Coronary artery (tissue), 2 donors: ENCODE data around the gene C12orf60.
A peak's percentile ranks its signal among the peaks of the same experiment; 100 is the strongest.
"Not testable (repeated sequence)": the region's sequence is repeated elsewhere in the genome, so short reads cannot be mapped to it uniquely, and the experiment has no call there.

Experiments
- DNase-seq: peaks from one replicate; pipeline ENCODE4 v3.0.0-alpha.2; 2017; ENCODE audit warnings: low spot score
- H3K27ac ChIP-seq, 2 donors: fragments of 200-600 bp; sonication (generic); one replicate each; pipeline ENCODE4 v1.5.1; 2016 to 2019
- H3K4me3 ChIP-seq: fragments of 200-600 bp; sonication (generic); 2 replicates; pipeline ENCODE4 v1.5.1; 2016; ENCODE audit warnings: mild to moderate bottlenecking, moderate library complexity
- TF ChIP-seq, protein P1 (sequence below): fragments of 200-600 bp; sonication (generic); IDR thresholded peaks from one replicate; pipeline ENCODE4 v1.5.1; 2019; ENCODE audit warnings: antibody characterized with exemption

C12orf60 gene, protein sequence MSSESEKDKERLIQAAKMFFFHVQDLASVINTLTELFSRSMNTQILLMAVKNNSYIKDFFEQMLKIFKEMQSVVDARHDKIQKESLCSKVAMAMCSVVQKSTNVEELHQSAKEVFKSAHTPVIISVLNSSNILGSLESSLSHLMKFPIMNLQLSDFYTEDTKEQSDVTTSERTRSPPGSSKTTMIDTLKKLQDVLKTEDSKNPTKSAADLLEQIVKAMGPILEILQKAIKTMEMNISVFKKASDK

DNA sequence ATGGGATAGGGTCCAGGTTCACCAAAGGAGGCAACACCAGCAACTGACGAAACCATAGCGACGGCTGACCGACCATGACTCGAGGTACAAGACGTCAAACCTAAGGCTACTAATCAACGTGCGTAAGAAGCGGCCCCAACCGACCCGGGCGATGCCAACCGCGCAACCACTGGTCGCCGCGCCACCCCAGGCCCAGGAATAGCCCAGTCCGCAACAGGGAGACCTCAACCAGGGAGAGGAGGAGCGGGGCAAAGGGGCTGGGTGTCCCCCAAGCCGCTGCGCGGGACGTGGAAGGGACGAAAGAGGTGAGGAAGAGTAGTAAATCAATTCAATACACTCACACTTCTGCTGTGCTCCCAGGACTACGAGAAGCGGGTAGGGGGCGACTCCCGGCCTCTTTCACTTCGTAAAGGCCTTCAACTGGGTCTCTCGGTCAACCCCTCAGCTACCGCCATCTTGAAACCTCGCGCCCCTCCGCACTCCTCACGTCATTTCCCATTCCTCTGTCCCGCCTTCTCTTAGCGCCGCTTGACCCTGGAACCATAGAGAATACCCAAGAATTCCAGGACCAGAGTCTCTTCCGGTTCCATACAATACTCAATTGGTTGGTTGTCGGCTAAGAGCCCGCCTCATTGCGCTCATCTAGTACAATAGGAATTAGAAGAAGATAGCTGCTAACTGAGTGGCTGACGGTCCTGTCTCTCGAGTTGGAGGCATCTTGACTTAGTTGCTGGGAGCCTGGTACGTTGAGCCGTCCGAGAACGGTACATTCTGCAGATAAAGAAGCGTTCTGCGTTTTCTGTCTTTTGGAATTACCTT, at the start of gene C12orf60, which contains the start of gene WBP11:
Gene C12orf60, plus strand, starts transcription at position 660 of the 819 bp plus-strand sequence. CDS start 19,266 bp downstream, outside the sequence.
Gene WBP11, minus strand, starts transcription at position 468 of the 819 bp plus-strand sequence. CDS start 2,095 bp downstream, outside the sequence.
- H3K4me3 ChIP-seq: peak within 1 kb of the TSS; percentile 94
- peak; percentile 97 for DNase-seq
- TF ChIP-seq, protein P1, sequence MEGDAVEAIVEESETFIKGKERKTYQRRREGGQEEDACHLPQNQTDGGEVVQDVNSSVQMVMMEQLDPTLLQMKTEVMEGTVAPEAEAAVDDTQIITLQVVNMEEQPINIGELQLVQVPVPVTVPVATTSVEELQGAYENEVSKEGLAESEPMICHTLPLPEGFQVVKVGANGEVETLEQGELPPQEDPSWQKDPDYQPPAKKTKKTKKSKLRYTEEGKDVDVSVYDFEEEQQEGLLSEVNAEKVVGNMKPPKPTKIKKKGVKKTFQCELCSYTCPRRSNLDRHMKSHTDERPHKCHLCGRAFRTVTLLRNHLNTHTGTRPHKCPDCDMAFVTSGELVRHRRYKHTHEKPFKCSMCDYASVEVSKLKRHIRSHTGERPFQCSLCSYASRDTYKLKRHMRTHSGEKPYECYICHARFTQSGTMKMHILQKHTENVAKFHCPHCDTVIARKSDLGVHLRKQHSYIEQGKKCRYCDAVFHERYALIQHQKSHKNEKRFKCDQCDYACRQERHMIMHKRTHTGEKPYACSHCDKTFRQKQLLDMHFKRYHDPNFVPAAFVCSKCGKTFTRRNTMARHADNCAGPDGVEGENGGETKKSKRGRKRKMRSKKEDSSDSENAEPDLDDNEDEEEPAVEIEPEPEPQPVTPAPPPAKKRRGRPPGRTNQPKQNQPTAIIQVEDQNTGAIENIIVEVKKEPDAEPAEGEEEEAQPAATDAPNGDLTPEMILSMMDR: no peak
- H3K27ac ChIP-seq: peak within 1 kb of the TSS; percentile 95 to 96

DNA sequence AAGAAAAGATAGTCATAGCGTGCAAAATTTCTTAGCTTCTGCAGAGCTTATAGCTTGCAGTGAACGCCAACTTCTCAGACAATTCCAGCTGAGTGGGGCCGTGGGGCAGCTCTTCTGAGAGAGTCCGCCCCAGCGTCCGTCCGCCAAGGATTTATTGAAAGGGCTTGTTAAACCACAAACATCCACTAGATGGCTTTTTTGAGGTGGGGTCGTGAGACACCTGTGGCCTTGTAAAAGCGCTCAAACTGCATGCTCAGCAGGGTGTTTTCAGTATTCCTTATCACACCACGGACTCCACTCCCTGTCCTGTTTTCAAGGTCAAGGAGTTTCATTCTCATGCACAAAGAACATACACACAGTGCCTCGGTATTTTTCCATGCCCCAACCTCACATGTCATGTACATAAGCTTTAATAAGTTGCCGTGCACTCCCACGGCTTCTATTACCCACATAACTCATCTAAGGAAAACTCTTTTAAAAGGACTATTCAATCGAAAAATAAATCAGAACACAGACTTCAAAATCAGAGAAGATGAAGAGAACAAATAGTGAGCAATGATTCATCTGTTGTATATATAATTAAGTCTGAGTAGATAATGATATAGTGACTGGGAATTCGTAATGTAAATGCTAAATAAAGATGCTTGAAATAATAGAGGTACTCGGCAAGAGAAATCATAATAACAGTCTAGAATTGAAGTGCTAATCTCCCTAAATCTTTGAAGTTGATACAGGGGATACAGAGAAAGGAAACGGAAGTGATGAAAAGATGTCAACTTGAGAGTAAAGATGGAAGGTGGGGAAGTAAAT, 46.9 kb upstream of the C12orf60 start:
- no peak overlapping the region for H3K4me3 ChIP-seq
- TF ChIP-seq, protein P1: no peak
- DNase-seq: no peak
- H3K27ac ChIP-seq: no peak overlapping the region

DNA sequence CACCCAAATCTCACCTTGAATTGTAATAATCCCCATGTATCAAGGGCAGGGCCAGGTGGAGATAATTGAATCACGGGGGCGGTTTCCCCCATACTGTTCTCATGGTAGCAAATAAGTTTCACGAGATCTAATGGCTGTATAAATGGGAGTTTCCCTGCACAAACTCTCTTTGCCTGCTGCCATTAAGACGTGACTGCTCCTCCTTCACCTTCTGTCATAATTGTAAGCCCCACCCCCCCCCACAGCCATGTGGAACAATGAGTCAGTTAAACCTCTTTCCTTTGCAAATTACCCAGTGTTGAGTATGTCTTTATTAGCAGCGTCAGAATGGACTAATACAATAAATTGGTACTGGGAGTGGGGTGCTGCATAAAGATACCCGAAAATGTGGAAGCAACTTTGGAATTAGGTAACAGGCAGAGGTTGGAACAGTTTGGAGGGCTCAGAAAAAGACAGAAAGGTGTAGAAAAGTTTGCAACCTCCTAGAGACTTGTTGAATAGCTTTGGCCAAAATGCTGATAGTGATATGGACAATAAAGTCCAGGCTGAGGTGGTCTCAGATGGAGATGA, 43.7 kb upstream of the C12orf60 start:
- H3K27ac ChIP-seq, H3K4me3 ChIP-seq, DNase-seq: not testable (repeated sequence)

DNA sequence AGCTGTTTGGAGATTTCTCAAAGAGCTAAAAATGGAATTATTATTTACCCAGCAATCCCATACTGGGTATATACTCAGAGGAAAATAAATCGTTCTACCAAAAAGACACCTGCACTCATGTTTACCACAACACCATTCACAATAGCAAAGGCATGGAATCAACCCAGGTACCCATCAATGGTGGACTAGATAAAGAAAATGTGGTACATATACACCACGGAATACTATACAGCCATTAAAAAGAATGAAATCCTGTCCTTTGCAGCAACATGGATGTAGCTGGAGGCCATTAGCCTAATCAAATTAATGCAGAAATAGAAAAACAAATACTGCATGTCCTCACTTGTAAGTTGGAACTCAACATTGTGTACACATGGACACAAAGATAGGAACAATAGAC, 38.1 kb upstream of the C12orf60 start:
- TF ChIP-seq, protein P1: no peak
- H3K27ac ChIP-seq: no peak overlapping the region
- H3K4me3 ChIP-seq: no peak overlapping the region
- DNase-seq: no peak

DNA sequence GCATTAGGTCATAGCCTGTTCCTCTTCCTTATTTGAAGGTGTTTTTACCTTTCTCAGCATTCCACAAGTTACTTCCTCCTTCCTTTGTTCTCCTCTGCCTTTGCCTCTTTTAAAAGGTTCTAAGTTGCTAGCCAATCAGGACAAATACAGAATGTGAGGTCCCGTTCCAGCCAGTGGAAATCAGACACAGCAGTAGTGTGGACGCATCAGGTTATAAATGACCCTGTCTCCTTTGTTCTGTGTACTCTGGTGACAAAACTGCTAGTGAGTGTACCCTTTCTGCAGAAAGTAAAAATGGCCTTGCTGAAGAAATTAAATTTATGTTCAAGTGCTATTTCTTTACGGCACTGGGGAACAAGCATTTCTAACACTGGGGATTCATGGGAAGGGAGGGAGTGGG, 37.5 kb upstream of the C12orf60 start:
- H3K4me3 ChIP-seq, DNase-seq, H3K27ac ChIP-seq: not testable (repeated sequence)

DNA sequence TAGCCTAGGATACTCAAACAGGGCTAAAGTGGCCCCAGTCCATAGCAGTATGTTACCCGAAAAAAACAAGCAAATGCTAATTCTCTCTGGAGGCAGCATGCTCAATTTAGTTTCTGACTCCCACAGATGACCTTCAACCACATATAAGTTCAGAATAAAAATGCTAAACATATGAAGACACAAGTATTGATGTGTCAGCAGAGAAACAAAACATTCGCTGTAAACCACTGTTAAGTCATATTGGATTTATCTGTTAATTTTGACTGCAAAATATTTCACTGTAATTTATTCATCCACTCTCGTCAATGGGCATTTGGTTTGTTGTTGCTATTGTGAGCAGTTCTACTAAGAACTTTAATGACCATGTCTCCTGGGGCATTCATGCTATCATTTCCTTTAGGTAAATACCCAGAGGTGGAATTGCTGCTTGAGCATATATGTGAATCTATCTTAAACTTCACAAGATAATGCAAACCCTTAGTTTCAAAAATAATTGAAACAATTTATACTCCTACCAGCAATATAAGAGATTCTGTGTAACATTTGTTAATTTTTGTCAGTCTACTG, 36.7 kb upstream of the C12orf60 start:
- TF ChIP-seq, protein P1: no peak
- no peak for DNase-seq
- Histone ChIP-seq H3K4me3 (no peak overlapping the region), H3K27ac (no peak overlapping the region)

DNA sequence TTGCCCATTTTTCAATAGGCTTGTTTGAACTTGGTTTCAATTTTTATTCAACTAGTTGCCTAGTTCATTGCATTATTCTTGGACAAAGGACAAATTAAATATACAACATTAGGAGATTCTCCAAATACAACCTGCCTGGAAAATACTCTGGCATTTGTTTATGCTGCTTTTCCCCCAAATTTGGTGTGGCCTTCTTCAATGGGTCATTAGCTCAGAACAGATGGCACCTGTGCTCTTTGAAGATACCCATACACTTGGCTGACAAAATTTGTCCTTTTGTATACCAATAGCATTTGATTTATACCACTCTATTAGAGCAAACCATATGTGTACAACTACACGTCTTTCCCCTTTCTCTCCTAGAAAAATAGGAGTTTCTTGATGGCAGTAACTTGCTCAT, 35.9 kb upstream of the C12orf60 start:
- Histone ChIP-seq H3K27ac (no peak overlapping the region), H3K4me3 (peak overlapping the region; percentile 85)
- TF ChIP-seq, protein P1: no peak
- no peak for DNase-seq
